NAMALWA (cell line): Measurements from ENCODE around the gene LHX4.

Experiments used
- DNase-seq: peaks from one replicate; pipeline ENCODE4 v3.0.0-alpha.2; 2015; ENCODE audit warnings: low spot score

Gene LHX4

GRCh38 chr1:180271272-180272255 is 41.5 kb downstream of the LHX4 start:
- DNase-seq, result no peak

DNA sequence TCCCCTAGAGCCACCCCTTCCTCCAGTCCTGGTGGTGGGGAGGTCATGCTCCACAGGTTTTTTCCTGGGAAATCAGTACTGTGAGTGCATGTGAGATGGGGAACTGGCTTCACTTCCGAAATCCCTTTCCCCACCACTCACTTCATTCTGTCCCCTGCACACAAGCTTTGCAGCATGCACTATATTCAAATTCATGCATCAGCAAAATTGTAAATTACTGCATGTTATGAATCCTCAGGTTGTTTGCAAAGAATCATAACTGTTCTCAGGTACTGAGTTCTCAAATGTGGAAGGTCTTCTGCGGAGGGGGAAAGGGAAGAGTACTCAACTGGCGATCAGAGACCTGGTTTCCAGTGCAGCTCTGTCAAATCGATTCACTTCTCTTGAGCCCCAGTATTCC is 42.3 kb downstream of the LHX4 start:
- DNase-seq, result no peak

DNA sequence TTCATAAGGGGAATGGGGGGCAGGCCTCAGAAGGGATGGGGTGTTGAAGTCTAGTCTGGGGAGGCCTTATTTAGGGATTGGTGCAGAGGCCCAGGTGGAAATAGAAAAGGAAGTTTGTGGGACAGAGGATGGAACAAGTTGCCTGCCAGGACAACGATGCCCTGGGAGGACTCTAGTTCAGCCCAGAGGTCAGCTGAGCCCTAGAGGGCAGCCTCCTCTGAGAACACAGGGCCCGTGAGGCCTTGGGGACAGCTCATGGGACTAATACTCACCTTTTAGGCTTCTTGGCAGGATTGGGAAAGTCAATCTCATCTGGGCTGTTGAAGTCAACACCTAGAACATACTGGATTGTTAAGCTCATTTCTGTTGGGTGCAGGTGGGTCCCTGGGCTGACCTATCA is 43.0 kb downstream of the LHX4 start:
- no peak for DNase-seq

DNA sequence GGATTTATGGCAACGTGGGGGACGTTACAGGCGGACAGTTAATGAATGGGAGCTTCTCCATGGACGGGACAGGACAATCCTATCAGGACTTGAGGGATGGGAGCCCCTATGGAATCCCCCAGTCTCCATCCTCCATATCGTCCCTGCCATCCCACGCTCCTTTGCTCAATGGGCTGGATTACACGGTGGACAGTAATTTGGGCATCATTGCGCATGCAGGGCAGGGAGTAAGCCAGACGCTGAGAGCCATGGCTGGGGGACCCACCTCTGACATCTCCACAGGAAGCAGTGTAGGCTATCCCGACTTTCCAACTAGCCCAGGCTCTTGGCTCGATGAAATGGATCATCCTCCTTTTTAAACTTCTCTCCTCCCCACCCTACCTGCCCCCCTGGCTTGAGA is 44.2 kb downstream of the LHX4 start:
- no peak for DNase-seq

DNA sequence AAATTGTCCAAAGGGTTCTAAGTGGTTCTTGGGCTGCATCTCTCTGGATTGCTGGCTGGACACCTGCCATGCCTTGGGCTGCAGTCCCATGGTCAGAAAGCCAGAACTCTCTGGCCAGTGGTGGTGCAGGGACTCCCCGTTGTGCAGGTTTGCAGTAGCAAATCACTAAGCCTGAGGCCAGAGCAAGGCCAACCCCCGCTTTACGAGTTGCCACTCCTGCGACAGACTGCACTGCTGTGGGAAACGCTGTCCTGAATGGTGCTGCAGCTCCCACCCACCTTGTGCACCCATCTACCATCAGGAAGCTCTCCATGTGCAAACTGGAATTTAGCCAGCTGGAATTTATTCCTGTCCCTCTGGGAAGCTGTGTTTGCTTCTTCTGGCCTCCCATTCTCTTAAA is 45.7 kb downstream of the LHX4 start:
- no peak for DNase-seq

DNA sequence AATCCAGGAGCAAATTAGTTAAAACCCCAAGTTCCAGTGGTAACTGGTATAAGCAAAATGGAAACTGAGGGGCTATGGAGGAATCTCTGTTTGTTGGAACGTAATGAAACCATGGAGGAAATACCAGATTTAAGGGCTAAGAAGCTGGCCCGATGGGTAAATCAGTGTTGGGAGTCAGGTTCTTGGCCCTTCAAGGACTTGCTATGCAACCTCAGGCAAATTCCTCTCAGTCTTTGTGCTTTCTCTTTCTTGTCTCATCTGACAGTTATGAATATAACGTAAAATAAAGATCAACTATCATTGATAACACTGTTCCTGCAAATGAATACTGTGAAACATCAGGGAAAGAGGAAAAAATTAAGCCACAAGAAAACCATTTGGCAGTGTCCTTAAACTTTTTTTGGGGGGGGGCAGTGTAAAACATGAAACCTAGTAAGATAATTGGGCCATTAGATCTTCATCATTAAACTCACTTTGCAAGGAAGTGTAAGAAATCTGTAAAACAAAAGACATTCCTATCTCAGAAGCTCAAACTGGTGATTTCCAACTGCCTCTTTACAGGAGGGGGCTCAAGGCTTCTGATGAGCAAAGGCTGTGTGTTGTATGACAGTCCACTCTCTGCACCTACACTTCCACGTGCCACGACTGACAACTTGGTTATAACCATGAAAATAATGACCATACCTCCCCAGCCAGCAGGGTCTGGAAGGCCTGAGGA is 47.6 kb downstream of the LHX4 start:
- no peak for DNase-seq

- no peak for DNase-seq
Observed at GRCh38 chr1:180278194-180278515, 48.1 kb downstream of the LHX4 start.

DNA sequence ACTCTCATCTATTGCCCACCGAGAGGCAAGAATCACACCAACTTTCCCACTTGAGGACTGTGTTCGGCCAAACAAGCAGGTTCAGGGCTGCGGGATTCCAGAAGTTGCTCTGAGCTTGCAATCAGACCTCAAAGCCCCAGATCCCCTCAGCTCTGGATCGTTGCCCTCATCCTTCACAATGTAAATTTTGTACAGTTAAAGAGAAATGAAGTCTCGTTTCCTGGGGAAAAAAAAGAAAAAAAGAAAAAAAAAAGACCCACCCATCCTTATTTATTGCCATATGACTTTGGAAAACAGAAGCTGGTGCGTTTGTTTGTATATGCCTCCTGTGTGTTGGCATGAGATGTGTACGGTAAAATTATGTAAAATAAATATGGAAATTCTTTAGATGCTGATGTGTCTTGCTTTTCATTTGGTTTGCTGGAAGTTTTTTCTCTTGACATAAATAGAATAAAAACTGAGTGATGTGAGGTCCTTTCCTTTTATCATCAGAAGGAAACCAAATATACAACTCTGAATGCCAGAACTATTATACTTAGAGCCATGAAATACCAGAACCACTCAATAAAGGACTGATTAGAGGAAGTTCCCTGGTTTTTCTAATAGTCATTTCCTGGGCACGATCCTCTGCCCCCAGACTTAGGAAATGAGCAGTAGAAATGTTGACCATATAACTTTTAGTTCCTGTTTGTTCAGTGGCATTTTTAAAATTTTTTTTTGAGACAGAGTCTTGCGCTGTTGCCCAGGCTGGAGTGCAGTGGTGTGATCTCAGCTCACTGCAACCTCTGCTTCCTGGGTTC is 48.7 kb downstream of the LHX4 start:
- DNase-seq, result no peak

DNA sequence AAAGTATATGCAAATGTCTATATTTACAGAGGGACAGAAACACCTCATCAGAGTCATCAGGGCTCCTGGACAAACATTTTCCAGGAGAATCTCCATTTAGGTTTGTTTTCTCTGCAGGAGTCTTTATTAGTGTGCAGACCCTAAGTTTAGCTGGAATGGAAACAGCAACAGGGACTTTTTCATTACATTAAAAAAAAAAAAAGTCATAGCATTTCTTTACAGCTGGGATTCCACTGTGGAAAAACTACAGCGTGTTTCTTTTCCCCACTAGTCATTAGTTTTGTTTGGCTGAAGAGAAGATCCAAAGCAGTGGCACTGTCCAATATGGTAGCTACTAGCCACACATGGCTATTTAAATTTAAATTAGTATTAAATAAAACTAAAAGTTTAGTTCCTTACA is 49.6 kb downstream of the LHX4 start:
- DNase-seq, result no peak

DNA sequence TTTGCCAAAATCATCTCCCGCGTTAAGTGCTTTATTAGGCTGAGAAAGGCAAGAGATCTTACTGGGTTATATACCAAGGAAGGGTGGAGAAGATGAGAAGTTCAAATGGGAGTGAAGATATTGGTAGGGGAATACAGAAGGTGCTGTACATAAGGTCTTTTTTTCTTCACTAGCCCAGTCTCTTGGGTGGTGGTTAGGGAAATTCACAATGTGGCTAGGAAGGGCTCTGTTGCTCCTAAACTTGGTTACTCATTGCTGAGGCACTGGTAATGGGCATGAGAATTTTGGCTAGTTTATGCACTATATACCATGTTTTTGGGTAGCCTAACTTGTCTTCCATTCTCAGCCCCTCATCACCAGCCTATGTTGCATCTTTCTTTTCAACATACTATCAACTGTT is 50.6 kb downstream of the LHX4 start:
- no peak for DNase-seq

- DNase-seq, result no peak
Observed at GRCh38 chr1:180281490-180281889, 51.4 kb downstream of the LHX4 start.

GRCh38 chr1:180282401-180283044 is 52.5 kb downstream of the LHX4 start:
- DNase-seq, result no peak

GRCh38 chr1:180283098-180283497 is 53.0 kb downstream of the LHX4 start:
- no peak for DNase-seq

- DNase-seq, result no peak
Observed at GRCh38 chr1:180286417-180286816, 56.4 kb downstream of the LHX4 start.

DNA sequence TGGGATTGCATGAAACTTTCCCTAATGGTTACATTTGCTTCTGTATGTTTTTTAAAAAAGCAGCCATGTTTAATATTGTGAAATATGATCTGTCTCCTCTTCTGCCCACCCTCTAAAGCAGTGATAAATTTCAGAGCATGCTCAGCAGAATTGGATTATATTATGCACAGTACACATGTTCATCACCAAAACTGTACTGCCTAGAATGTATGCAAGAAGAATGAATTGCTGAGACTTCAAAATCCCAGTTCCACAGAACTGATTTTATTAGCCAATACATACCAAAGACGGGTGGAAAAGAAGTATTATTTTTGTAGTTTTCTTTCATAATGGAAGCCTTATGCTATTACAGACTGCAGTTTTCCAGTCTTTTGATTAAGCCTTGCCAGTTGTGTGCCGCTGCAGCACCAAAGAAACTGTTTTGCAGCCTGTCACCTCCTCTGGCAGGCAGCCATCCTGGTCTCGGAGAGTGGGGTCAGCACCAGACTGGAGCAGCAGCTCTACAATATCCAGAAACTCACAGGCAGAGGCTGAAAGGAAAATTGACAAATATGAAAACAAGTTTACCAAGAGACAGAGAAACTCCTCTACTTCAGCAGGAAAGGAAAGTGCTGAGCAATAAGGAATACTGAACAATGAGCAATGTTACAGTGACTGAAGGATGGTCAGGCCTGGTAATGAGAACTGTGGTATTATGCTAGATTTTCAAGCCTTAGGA is 58.1 kb downstream of the LHX4 start:
- DNase-seq, result no peak

- no peak for DNase-seq
Observed at GRCh38 chr1:180288940-180289339, 58.9 kb downstream of the LHX4 start.

GRCh38 chr1:180290265-180291001 is 60.4 kb downstream of the LHX4 start:
- DNase-seq, result no peak

GRCh38 chr1:180291004-180291403 is 60.9 kb downstream of the LHX4 start:
- DNase-seq, result no peak

DNA sequence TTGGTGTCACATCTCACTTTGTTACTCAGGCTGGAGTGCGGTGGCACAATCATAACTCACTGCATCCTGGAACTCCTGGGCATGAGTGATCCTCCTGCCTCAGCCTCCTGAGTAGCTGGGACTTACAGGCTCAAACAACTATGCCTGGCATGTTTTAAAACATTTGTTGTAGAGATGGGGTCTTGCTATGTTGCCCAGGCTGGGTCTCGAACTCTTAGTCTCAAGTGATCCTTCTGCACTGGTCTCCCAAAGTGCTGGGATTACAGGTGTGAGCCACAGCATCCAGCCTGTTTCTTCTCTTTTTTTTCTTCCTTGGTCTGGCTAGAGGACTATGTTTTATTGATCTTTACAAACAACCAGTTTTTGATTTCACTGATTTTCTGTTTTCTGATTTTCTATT is 64.6 kb downstream of the LHX4 start:
- DNase-seq, result no peak

DNA sequence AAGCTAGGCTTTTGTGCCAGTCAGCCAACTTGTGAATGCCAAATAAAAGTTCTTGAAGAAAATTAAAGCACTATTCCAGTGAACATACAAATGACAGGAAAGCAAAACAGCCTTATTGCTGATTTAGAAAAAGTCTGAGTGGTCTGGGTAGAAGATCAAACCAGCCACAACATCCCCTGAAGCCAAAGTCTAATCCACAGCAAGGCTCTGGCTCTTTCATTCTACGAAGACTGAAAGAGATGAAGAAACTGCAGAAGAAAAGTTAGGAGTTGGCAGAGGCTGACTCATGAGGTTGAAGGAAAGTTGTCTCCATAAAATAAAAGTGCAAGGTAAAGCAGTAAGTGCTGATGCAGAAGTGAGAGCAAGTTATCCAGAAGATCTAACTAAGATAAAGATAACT is 65.9 kb downstream of the LHX4 start:
- no peak for DNase-seq
